Right renal pelvis (tissue), 4 donors: Measurements from ENCODE around the gene ID3. TPM values are rescaled to one million over a fixed set of nuclear protein-coding genes. Genes with fewer than 3 reads are reported as not detected.

ENCODE experiments used
- DNase-seq, 4 donors: peaks; one replicate each; pipeline ENCODE4 v3.0.0-alpha.2; 2013; ENCODE audit warnings: low read depth in 4 of 4, low spot score in 3 of 4, missing footprints in 1 of 4
- polyA plus RNA-seq, 4 donors: library from polyadenylated mRNA; unstranded; fragments of 120-200 nt; gene quantifications; one replicate each; pipeline ENCODE4 v1.2.1, GENCODE V29; 2013; ENCODE audit not compliant: insufficient read length in 4 of 4

Gene ID3
- polyA plus RNA-seq, 4 donors = 304 to 373 (median 349) TPM

GRCh38 chr1:23567996-23568607, 8.8 kb upstream of the ID3 start:
- DNase-seq = no peak

GRCh38 chr1:23567629-23567995, 8.3 kb upstream of the ID3 start:
- DNase-seq = no peak

GRCh38 chr1:23566304-23566703, 7.0 kb upstream of the ID3 start:
- DNase-seq = no peak

GRCh38 chr1:23565776-23566175, 6.5 kb upstream of the ID3 start:
- no peak for DNase-seq

- DNase-seq = no peak
Measured at GRCh38 chr1:23564529-23565122, 5.3 kb upstream of the ID3 start.

- no peak for DNase-seq
Measured at GRCh38 chr1:23563755-23564374, 4.6 kb upstream of the ID3 start.

- DNase-seq = no peak
Measured at GRCh38 chr1:23563003-23563402, 3.7 kb upstream of the ID3 start.

- peak; percentile 92 to 98 (median 96) for DNase-seq
Measured at GRCh38 chr1:23562137-23562876, 3.0 kb upstream of the ID3 start.

- no peak for DNase-seq
Measured at GRCh38 chr1:23561813-23562100, 2.5 kb upstream of the ID3 start.

GRCh38 chr1:23561076-23561812, 1.9 kb upstream of the ID3 start:
- DNase-seq = no peak

- DNase-seq = no peak
Measured at GRCh38 chr1:23559985-23560741, 862 bp upstream of the ID3 start.

GRCh38 chr1:23558872-23559135, 497 bp downstream of the ID3 start:
- no peak for DNase-seq

- DNase-seq = no peak
Measured at GRCh38 chr1:23558140-23558871, 995 bp downstream of the ID3 start.

GRCh38 chr1:23557471-23558124, 1.7 kb downstream of the ID3 start:
- DNase-seq = no peak

- no peak for DNase-seq
Measured at GRCh38 chr1:23556635-23557470, 2.4 kb downstream of the ID3 start.

GRCh38 chr1:23555986-23556634, 3.2 kb downstream of the ID3 start:
- DNase-seq = no peak

- no peak for DNase-seq
Measured at GRCh38 chr1:23555270-23555985, 3.9 kb downstream of the ID3 start.
